ENCODE results near the gene CD160. TPM values are rescaled to one million over a fixed set of nuclear protein-coding genes. Genes with fewer than 3 reads are reported as not detected.

Gene CD160
- total RNA-seq, 2 experiments from 2014 or later, result not detected

GRCh38 chr1:145707183-145707867 lies 12.0 kb upstream of the CD160 start, which contains the start of gene PDZK1:
PDZK1 (minus strand) TSS chr1:145707368; CDS start chr1:145688021, 19,347 bp downstream.
- ChIA-PET CTCF (no interaction called here), POLR2A (no interaction called here)
- H3K9me3 ChIP-seq (ENCODE audit: control insufficient read depth in 1 of 2, insufficient read depth in 1 of 2, low read length in 2 of 2), result no peaks in the 10 kb centered on the region
- intact Hi-C loops (cut with DNase I, micrococcal nuclease), result no loop called here
- no peaks in the 10 kb centered on the region for H3K4me1 ChIP-seq (ENCODE audit: insufficient read depth, low read length)
- Mint-ChIP-seq H3K4me1 (ENCODE audit: low read depth) (no peaks in the 10 kb centered on the region), H3K27ac (no peak within 1 kb of the TSS), H3K4me3 (no peak within 1 kb of the TSS), H3K36me3 (ENCODE audit: low read depth) (no peaks in the 10 kb centered on the region), H3K27me3 (no peaks in the 10 kb centered on the region), H3K9me3 (no peaks in the 10 kb centered on the region)
- no peak within 1 kb of the TSS for H3K27ac ChIP-seq (ENCODE audit: low read depth in 1 of 2, low read length in 2 of 2)
- no peak within 1 kb of the TSS for H3K4me3 ChIP-seq (ENCODE audit: low read length)
- no peak for DNase-seq
- no peaks in the 10 kb centered on the region for H3K27me3 ChIP-seq (ENCODE audit: control insufficient read depth in 1 of 2, insufficient read depth in 2 of 2, low read length in 2 of 2)
- no peaks in the 10 kb centered on the region for H3K36me3 ChIP-seq (ENCODE audit: insufficient read depth, low read length)
- no peak for ATAC-seq (ENCODE audit: poor library complexity)
- no peak for TF ChIP-seq CTCF (IDR thresholded peaks at IDR 0.05)

- no peaks in the 10 kb centered on the region for H3K27me3 Mint-ChIP-seq
Observed at GRCh38 chr1:145708063-145708462, 11.2 kb upstream of the CD160 start.

GRCh38 chr1:145710291-145711027 lies 8.8 kb upstream of the CD160 start:
- Mint-ChIP-seq H3K36me3 (ENCODE audit: low read depth) (no peaks in the 10 kb centered on the region), H3K4me3 (no peak overlapping the region), H3K4me1 (ENCODE audit: low read depth) (no peaks in the 10 kb centered on the region), H3K27ac (no peak overlapping the region), H3K27me3 (no peaks in the 10 kb centered on the region), H3K9me3 (no peaks in the 10 kb centered on the region)
- Histone ChIP-seq H3K36me3 (ENCODE audit: insufficient read depth, low read length) (no peaks in the 10 kb centered on the region), H3K9me3 (ENCODE audit: control insufficient read depth in 1 of 2, insufficient read depth in 1 of 2, low read length in 2 of 2) (no peaks in the 10 kb centered on the region), H3K27me3 (ENCODE audit: control insufficient read depth in 1 of 2, insufficient read depth in 2 of 2, low read length in 2 of 2) (no peaks in the 10 kb centered on the region), H3K27ac (ENCODE audit: low read depth in 1 of 2, low read length in 2 of 2) (no peak overlapping the region), H3K4me3 (ENCODE audit: low read length) (no peak overlapping the region), H3K4me1 (ENCODE audit: insufficient read depth, low read length) (no peaks in the 10 kb centered on the region)
- intact Hi-C loops (cut with DNase I, micrococcal nuclease), result no loop called here
- TF ChIP-seq CTCF (IDR thresholded peaks at IDR 0.05), result no peak
- ChIA-PET CTCF (no interaction called here), POLR2A (no interaction called here)
- no peak for ATAC-seq (ENCODE audit: poor library complexity)
- no peak for DNase-seq

More at GRCh38 chr1:145708063-145708462, 11.2 kb upstream of the CD160 start:
- H3K27ac ChIP-seq (ENCODE audit: low read depth in 1 of 2, low read length in 2 of 2), result no peak overlapping the region
- ATAC-seq (ENCODE audit: poor library complexity) (no peak), DNase-seq (no peak)
- no peak for TF ChIP-seq CTCF (IDR thresholded peaks at IDR 0.05)
- ChIA-PET POLR2A (no interaction called here), CTCF (no interaction called here)
- intact Hi-C loops (cut with DNase I, micrococcal nuclease), result no loop called here
- no peaks in the 10 kb centered on the region for H3K4me1 ChIP-seq (ENCODE audit: insufficient read depth, low read length)
- H3K4me3 ChIP-seq (ENCODE audit: low read length), result no peak overlapping the region
- Mint-ChIP-seq H3K27ac (no peak overlapping the region), H3K4me1 (ENCODE audit: low read depth) (no peaks in the 10 kb centered on the region), H3K36me3 (ENCODE audit: low read depth) (no peaks in the 10 kb centered on the region), H3K4me3 (no peak overlapping the region), H3K9me3 (no peaks in the 10 kb centered on the region)
- no peaks in the 10 kb centered on the region for H3K36me3 ChIP-seq (ENCODE audit: insufficient read depth, low read length)
- no peaks in the 10 kb centered on the region for H3K9me3 ChIP-seq (ENCODE audit: control insufficient read depth in 1 of 2, insufficient read depth in 1 of 2, low read length in 2 of 2)
- no peaks in the 10 kb centered on the region for H3K27me3 ChIP-seq (ENCODE audit: control insufficient read depth in 1 of 2, insufficient read depth in 2 of 2, low read length in 2 of 2)

All from CD4-positive, alpha-beta T cell (primary cell).